GM18868 (cell line): Measurements from ENCODE around the gene PWWP2B.
A peak's percentile ranks its signal among the peaks of the same experiment; 100 is the strongest.
"Not testable (repeated sequence)": the region's sequence is repeated elsewhere in the genome, so short reads cannot be mapped to it uniquely, and the experiment has no call there.

ENCODE experiments used
- ATAC-seq: cut with Tn5 transposase; IDR thresholded peaks from one replicate; pipeline ENCODE4 v1.9.1; 2021; ENCODE audit warnings: mild to moderate bottlenecking, moderate library complexity; ENCODE audit not compliant: unreplicated experiment

Gene PWWP2B

DNA sequence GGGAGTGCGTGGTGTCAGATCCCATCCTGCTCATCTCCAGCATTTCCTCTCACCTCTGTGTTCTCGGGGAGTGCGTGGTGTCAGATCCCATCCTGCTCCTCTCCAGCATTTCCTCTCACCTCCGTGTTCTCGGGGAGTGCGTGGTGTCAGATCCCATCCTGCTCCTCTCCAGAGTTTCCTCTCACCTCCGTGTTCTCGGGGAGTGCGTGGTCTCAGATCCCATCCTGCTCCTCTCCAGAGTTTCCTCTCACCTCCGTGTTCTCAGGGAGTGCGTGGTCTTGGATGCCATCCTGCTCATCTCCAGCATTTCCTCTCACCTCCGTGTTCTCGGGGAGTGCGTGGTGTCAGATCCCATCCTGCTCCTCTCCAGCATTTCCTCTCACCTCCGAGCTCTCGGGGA is 18.0 kb upstream of the PWWP2B start:
- ATAC-seq = not testable (repeated sequence)

DNA sequence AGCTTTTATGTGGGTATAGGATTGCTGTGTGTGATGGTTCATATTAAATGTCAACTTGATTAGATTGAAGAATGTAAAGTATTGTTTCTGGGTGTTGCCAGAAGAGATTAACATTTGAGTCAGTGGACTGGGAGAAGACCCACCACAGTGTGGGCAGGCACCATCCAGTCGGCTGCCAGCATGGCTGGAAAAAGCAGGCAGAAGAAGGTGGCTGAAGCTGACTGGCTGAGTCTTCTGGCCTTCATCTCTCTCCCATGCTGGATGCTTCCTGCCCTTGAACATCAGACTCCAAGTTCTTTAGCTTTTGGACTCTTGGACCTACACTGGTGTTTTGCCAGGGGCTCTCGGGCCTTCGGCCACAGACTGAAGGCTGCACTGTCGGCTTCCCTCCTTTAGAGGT is 16.0 kb upstream of the PWWP2B start:
- not testable (repeated sequence) for ATAC-seq

DNA sequence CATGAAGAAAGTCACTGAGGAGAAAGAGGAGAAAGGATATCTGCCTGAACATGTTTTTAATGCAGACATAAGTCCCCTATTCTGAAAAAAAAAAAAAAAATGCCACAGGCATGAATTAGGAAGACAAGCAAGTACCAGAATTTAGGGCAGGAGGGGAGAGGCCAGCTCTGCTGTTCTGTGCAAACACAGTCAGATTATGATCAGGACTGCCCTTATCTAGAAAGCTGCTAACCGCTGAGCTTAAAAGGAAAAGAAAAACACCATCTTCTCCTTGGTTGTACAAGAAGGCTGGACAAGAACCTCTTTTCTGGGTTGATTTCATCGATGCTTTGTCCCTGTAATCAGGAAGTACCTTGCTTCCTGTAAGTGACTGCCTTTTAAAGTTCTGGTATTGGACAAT is 15.3 kb upstream of the PWWP2B start:
- ATAC-seq = no peak

DNA sequence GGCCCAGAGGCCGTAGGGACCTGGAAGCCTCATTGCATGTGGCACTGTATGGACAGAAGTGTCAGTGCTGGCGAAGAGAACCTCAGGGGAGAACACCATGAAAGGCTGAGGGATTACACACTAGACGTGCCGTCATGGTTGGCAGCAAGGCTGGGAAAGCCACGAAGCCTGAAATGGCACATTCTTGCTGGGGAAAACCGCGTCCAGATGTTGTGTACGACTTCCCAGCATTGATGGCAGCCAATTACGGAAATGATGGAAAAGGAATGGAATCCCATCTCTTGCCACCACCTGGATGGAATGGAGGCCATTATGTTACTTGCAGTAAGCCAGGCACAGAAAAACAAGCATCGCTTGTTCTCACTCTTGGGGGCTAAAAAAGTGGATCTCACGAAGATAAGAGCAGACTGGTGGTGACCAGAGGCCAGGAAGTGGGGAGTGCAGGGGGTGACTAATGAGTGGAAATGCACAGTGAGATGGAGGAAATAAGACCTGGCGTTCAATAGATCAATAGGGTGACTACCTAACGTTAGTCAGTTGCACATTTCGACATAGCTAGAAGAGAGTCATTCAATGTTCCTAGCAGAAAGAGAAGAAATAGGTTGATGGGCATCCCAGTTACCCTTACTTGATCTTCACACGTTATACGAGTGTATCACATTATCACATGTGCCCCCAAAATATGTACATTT is 14.6 kb upstream of the PWWP2B start:
- ATAC-seq = no peak

DNA sequence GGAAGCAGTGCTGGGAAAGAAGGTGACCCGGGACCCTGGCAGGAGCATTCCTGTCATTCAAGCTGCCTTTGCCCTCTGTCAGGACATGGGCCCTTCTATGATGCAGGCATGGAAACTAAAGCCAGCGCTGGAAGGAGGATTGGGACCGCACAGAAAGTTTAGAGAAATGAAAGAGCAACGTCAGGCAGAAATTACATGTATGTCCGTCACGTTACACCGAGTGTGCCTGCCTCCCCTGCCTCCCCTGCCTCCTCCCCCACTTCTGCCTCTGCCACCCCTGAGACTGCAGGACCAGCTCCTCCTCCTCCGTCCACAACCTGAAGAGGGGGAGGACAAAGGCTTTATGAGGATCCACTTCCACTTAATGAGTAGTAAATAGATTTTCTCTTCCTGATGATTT is 13.9 kb upstream of the PWWP2B start:
- no peak for ATAC-seq

DNA sequence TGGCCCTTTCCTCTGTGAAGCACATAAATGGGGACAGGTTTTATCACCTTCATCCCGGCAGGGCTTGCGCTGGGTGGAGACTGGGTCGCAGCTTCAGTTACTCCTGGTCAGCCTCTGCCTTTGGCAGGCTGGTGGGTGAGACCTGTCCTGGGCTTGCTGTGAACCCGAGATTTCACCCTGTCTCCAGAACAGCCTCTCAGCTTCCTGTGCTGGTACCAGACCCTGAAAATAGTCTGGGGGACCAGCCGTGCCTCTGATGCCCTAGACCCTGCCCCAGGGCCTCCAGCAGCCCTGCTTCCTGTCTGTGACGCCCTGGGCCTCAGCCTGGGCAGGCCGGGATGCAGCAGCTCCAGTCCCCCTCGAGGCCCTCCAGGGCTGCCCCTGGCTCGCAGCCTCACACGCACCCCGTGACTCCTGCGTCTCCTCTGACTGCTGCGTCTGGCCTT is 13.2 kb upstream of the PWWP2B start:
- ATAC-seq = no peak

DNA sequence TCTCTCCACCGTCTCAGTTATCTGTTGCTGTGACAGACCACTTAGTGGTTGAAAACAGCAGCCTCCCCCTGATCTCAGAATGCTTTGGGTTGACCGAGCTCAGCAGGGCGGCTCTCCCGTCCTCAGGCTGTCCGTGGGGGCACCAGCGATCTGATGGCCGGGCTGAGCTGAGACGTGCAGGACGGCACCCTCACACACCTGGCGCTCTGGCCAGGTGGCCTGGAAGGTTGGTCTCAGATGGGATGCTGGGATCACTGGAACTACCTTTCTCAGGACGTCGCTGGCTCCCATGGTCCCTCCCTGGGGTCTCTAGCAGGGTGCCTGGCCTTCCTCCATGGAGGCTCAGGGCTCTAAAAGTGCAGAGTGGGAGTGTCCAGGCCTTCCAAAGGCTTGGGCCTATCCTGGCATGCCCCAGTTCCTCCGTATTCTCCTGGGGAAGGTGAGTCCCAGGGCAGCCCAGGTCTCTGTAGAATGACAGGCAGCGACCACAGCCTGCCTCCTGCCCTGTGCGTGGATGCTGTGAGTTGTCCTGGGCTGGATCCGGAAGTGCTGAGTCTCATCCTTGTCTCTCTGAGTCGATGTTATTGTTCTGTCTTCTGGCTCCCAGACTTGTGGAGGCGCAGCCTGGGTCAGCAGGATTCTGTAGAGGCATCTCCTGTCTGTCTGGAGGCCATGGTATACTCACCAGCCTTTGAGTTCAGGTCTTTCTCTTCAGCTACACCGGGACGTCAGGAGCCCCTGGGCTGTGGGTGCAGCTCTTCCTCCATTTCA is 12.2 kb upstream of the PWWP2B start:
- no peak for ATAC-seq

DNA sequence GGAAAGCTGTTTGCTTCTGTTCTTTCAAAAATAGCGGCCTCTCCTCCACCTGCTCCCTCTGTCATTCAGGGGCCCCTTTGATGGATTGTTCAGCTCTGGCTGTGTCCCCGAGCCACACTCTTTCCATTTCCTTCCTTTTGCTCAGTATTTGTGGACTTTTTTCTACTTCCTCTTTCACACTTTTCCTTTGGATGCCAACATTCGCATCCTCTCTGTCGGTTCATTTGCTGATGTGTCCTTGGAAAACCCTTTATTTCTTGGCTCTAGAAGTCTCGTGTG is 11.7 kb upstream of the PWWP2B start:
- ATAC-seq = no peak

DNA sequence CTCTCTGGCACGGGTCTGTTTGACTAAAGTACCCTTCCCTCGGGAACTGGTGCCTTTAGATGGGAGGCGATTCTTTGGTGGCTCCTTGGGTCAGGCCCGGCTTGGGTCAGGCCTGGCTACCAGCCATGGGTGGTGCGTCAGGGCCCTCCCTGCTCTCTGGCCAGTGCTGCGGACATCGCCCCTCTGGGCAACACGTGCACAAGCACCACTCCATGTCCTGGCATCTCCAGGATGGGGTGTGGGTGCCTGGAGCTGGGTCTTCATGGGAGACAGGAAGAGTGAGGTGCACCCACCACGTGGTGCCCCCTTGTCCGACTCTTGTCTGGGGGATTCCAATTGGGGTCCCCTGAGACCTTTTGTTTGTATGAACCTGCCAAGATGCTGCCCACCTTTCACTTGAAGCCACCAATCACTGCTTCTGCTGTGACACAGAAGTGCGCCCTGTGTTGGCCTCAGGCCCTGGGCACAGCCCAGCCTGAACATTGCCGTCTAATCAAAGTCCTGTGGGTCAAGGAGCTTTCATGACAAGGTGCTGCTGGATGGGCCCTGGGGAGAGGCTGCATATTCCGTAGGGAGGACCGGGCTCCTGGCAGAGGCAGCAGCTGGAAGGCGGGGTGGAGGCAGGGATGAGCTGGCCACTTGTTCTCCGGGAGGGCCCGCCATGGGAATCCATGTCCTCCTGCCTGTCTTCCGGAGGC is 11.1 kb upstream of the PWWP2B start:
- ATAC-seq = no peak

DNA sequence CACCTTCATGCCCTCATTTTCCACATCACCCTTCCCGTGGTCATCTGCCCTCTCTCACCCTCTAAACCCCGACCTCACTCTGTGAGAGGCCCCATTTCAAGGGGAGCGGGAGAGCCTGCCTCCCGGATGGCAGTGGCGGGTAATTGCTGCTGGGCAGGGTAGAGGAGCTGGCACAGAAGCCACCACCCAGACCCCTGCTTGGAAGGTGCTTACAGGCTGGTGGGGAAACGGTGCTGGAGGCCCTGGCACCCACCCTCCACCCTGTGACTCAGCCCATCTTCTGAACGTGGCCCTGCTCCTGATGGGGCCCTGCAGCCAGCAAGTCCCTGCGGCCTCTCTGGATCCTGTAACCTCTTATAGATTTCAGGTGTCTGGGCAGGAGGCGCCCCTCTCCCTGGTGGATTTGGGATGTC is 10.6 kb upstream of the PWWP2B start:
- ATAC-seq = no peak

DNA sequence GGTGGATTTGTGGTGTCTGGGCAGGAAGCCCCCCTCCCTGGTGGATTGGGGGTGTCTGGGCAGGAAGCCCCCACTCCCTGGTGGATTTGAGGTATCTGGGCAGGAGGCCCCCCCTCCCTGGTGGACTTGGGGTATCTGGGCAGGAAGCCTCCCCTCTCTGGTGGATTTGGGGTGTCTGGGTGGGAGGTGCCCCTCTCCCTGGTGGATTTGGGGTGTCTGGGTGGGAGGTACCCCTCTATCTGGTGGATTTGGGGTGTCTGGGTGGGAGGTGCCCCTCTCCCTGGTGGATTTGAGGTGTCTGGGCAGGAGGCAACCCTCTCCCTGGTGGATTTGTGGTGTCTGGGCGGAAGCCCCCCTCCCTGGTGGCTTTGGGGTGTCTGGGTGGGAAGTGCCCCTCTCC is 10.1 kb upstream of the PWWP2B start:
- not testable (repeated sequence) for ATAC-seq

DNA sequence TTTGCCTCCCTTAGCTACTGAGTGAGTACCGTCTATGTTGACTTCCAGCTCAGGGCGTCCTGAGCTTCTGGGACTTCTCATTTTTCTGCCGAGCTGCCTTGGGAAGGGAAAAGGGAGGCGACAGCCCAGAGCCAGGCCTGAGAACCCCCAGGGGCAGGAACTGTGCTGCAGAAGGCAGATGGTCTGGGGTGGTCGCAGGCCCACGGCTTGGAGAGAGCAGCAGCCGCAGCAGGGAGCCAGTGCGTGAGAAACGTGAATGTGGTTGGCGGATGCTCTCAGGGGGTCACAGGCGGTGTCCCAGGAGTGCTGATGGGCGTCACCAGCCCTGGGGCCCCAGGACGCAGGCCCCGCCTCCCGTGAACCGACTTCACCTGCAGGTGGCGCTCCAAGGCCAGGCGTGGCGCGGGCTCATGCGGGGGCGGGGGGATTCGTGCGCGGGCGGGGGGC is 9.2 kb upstream of the PWWP2B start:
- ATAC-seq = peak; percentile 80

DNA sequence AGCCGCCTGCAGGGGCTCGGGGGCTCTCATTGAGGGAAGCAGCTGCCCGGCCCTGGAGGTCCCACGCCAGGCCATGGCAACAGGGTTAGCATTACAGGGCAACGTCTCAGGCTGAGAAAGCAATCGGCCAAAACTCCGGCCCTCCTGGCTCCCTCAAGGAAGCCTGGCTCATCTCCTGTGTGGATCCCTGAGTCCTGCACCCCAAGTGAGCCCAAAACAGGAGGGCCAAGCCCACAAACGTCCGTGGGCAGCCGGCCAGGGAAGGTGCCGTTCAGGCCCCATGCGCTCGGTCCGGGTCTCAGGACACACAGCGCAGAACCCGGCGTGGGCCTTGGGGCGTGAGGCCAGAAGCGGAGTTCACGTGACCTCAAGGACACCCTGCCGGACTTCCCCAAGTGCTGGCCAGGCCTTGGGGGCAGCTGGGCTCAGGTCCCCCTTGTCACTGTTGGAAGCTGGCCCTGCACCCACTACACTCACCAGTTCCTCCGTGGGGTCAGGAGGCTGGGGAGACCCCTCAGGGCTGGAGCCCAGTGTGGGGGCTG is 8.0 kb upstream of the PWWP2B start:
- no peak for ATAC-seq

DNA sequence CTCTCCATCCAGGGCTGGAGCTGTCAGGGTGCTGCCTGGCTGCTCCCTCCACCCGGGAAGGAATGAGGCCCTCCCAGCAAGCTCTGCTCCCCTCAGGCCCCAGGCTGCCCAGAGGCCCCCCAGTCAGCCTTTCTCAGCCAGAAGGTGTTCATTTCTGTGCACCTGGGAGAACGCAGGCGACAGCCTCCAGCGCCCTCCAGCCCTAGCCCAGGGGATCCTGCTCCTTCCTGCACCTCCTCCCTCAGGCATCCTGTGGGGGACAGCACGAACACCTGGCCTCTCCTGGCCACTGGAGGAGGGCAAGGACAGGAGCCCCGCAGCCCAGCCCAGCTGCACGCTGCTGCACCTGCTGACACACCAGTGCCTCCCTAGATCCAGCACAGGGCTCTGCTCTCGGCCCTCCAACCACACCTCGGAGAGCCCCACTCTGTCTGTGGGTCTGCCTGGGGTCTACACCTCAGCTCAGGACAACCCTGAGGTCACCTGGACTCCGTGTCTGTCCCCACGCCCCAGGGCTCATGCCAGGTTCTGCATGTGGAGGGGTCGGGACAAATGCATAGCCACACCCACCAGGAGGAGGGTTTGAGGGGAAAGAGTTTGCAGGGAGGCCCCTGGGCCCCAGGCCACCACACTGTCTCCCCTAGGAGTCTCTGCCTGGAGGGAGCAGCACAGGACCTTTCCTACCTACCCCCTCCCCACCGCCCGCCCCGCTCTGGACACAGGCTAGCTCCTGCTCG is 7.4 kb upstream of the PWWP2B start:
- no peak for ATAC-seq

DNA sequence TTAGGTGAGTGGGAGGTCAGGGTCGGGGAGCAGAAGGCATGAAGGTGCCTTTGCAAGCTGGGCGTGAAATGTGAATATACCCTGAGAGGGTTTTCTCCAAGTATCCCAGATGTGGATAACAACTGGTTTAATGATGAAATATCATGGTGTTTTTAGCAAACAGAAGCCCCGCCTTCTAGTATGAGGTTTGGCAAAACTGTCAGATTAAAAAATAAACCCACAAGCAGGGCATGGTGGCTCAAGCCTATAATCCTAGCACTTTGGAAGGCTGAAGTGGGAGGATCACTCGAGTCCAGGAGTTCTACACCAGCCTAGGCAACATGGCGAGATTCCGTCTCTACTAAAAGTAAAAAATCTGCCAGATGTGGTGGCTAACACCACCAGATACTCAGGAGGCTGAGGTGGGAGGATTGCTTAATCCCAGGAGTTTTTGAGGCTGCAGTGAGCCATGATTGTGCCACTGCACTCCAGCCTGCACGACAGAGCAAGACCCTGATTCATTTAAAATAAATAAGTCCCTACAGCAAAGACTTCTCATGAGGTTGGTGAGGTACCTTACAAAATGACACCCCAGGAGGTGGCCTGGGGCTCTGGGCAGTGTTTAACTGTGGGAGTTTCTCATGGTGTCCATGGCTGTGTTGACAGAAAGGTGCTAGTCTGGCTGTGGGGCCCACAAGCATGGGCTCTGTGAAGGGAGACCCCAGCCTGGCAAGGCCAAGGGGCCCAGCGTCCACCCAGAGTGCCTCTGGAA is 6.7 kb upstream of the PWWP2B start:
- no peak for ATAC-seq

DNA sequence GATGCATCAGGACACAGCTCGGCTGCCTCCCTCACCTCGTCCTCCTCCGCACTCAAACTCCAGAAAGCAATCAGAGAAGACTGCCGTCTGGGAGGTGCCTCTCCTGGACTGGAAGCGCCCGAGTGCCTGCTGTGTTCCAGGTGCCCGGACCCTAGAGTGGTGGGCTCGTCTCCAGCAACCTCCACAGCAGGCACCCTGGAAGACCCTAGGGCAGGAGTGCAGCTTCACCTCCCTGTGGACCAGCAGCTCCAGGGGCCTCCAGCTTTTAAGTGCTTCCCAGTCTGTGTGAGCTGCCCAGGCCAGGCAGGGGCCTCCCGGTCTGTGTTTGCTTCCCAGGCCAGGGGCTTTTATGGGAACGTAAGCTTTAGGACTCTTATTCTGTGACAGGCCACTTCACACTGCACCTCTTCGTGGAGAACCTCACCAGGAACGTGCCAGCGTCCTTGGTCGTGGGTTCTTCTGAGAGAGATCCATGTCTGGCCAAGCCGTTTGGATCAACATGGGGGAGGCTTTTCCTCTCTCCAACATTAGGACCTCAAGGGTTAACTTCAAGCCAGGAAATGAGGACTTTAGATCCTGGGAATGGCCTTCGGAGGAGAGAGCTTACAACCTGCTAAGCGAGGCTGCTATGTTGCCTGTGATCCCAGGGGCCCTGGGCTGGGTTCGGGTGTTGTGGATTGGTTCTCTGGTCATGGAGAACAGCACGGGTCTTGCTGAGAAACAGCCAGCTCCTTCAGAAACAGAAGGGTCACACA is 5.9 kb upstream of the PWWP2B start:
- no peak for ATAC-seq

DNA sequence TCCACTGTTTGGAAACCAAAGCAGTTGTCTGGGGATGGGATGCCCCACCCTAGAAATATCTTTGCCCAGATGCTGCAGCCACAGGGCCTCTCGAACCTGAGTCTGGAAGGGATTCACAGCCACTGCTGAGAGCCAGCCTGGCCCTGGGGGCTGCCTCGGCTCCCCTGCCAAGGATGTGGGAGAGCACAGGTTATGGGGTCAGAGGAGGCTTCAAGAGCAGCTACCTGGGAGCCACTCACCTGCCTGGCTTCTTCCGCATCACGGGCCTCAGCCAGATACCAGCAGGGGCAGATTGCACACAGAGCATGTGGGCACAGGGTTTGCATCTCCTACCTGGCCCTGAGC is 5.4 kb upstream of the PWWP2B start:
- ATAC-seq = no peak

DNA sequence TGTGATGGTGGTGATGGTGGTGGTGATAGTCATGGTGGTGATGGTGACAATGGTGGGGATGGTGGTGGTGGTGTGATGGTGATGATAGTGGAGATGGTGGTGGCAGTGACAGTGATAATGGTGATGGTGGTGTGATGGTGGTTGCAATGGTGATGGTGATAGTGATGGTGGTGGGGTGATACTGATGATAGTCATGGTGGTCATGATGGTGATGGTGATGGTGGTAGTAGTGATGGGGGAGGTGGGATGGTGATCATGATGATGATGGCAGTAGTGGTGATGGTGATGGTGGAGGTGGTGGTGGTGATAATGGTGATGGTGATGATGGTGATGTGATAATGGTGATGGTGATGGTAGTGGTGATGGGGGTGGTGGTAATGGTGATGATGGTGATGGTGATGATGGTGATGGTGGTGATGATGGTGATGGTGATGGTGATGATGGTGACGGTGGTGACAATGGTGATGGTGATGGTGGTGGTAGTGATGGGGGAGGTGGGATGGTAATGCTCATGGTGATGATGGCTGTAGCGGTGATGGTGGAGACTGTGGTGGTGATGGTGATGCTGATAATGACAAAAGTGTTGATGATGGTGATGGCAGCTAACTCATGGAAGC is 4.7 kb upstream of the PWWP2B start:
- ATAC-seq = no peak
